Measurements from ENCODE around the gene ITGB8. TPM values are rescaled to one million over a fixed set of nuclear protein-coding genes. Genes with fewer than 3 reads are reported as not detected.
A peak's percentile ranks its signal among the peaks of the same experiment; 100 is the strongest.

Gene ITGB8
- total and polyA plus RNA-seq, 2 experiments from 2014 or later, result 0.71 to 3.0 TPM

DNA sequence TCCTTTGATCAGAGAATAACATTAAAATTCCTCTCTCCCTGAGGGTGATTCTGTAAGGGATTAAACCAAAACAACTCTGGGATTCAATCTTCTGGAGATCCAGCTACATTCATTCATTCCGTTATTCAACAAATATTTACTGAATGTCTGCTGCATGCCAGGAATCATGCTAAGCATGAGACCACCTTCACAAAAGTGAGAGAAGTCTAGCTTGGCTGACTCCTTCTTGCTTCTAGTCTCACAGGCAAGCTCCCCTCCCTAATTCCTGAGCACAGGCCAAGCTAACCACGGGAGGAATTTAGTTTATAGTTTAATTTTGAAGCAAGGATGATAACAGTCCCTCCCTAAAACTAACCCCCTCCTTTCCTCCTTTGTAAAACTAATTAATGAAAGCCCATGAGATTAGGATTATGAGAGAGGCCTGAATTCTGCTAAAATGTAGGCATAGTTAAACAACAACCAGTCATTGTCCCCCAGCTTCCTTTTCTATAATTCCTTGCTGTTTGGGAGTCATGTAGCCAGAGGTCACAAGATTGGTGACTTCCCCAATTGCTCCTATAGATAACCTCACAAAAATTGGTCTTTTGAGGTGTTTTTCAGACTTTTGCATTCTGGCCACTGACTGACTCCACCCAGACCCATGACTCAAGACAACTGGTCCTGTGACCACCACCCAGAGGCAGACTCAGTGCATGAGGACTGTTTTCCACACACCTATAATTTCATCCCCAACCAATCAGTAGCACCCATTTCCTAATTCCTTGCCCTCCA, 113.5 kb downstream of the ITGB8 start:
- H3F3A ChIP-seq (replicated peaks; ENCODE audit: low read depth), result no peaks in the 10 kb centered on the region
- H3K36me3 ChIP-seq (ENCODE audit: insufficient read depth), result no peaks in the 10 kb centered on the region
- H4K20me1 ChIP-seq (replicated peaks; ENCODE audit: insufficient read depth), result no peaks in the 10 kb centered on the region
- no peaks in the 10 kb centered on the region for H3K79me2 ChIP-seq (replicated peaks; ENCODE audit: insufficient read depth)
- no peak overlapping the region for H3K4me3 Mint-ChIP-seq
- no peaks in the 10 kb centered on the region; the same call in 2 of the 3 replicates for H3K9me3 Mint-ChIP-seq
- ATAC-seq, result no peak
- no peaks in the 10 kb centered on the region for H3K9me2 ChIP-seq (ENCODE audit: insufficient read depth)
- H3K4me2 ChIP-seq, result no peak overlapping the region
- H3K4me3 ChIP-seq, result no peak overlapping the region
- H3K27ac Mint-ChIP-seq, result peak overlapping the region; percentile 40; the same call in 1 of the 2 replicates
- H3K27me3 Mint-ChIP-seq (ENCODE audit: insufficient read depth, low read depth, poor library complexity), result peaks cover 1% of the 10 kb centered on the region
- peak overlapping the region; percentile 6; the same call in 1 of the 2 replicates for H2AFZ ChIP-seq
- H3K27ac ChIP-seq (ENCODE audit: low read depth), result no peak overlapping the region
- DNase-seq (ENCODE audit: low spot score), result no peak
- no peaks in the 10 kb centered on the region for H3K4me1 ChIP-seq (ENCODE audit: insufficient read depth)
- no peaks in the 10 kb centered on the region for H3K36me3 Mint-ChIP-seq (ENCODE audit: low read depth)
- no peaks in the 10 kb centered on the region for H3K27me3 ChIP-seq (ENCODE audit: insufficient read depth)
- TF ChIP-seq ZNF331 (CRISPR knock-in tag; IDR thresholded peaks at IDR 0.05; ENCODE audit: low read depth) (no peak), EZH2phosphoT487 (IDR thresholded peaks at IDR 0.05; ENCODE audit: unreplicated experiment) (no peak), STAT1 (IDR thresholded peaks at IDR 0.05; ENCODE audit: unreplicated experiment) (no peak), CREB1 (CRISPR knock-in tag; IDR thresholded peaks at IDR 0.05; ENCODE audit: low read depth) (no peak), JUNB (IDR thresholded peaks at IDR 0.05; ENCODE audit: unreplicated experiment) (no peak), CTCF (conservative IDR thresholded peaks at IDR 0.05; ENCODE audit: low read depth in 2 of 2) (no peak), NANOG (IDR thresholded peaks at IDR 0.05; ENCODE audit: borderline replicate concordance) (no peak), POLR2AphosphoS5 (IDR thresholded peaks at IDR 0.05; ENCODE audit: low read depth) (no peak), EZH2 (IDR thresholded peaks at IDR 0.05; ENCODE audit: low read depth, unreplicated experiment) (no peak)
- TF ChIP-seq, protein P1, sequence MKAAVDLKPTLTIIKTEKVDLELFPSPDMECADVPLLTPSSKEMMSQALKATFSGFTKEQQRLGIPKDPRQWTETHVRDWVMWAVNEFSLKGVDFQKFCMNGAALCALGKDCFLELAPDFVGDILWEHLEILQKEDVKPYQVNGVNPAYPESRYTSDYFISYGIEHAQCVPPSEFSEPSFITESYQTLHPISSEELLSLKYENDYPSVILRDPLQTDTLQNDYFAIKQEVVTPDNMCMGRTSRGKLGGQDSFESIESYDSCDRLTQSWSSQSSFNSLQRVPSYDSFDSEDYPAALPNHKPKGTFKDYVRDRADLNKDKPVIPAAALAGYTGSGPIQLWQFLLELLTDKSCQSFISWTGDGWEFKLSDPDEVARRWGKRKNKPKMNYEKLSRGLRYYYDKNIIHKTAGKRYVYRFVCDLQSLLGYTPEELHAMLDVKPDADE (IDR thresholded peaks at IDR 0.05), result no peak
- TF ChIP-seq, protein P2, sequence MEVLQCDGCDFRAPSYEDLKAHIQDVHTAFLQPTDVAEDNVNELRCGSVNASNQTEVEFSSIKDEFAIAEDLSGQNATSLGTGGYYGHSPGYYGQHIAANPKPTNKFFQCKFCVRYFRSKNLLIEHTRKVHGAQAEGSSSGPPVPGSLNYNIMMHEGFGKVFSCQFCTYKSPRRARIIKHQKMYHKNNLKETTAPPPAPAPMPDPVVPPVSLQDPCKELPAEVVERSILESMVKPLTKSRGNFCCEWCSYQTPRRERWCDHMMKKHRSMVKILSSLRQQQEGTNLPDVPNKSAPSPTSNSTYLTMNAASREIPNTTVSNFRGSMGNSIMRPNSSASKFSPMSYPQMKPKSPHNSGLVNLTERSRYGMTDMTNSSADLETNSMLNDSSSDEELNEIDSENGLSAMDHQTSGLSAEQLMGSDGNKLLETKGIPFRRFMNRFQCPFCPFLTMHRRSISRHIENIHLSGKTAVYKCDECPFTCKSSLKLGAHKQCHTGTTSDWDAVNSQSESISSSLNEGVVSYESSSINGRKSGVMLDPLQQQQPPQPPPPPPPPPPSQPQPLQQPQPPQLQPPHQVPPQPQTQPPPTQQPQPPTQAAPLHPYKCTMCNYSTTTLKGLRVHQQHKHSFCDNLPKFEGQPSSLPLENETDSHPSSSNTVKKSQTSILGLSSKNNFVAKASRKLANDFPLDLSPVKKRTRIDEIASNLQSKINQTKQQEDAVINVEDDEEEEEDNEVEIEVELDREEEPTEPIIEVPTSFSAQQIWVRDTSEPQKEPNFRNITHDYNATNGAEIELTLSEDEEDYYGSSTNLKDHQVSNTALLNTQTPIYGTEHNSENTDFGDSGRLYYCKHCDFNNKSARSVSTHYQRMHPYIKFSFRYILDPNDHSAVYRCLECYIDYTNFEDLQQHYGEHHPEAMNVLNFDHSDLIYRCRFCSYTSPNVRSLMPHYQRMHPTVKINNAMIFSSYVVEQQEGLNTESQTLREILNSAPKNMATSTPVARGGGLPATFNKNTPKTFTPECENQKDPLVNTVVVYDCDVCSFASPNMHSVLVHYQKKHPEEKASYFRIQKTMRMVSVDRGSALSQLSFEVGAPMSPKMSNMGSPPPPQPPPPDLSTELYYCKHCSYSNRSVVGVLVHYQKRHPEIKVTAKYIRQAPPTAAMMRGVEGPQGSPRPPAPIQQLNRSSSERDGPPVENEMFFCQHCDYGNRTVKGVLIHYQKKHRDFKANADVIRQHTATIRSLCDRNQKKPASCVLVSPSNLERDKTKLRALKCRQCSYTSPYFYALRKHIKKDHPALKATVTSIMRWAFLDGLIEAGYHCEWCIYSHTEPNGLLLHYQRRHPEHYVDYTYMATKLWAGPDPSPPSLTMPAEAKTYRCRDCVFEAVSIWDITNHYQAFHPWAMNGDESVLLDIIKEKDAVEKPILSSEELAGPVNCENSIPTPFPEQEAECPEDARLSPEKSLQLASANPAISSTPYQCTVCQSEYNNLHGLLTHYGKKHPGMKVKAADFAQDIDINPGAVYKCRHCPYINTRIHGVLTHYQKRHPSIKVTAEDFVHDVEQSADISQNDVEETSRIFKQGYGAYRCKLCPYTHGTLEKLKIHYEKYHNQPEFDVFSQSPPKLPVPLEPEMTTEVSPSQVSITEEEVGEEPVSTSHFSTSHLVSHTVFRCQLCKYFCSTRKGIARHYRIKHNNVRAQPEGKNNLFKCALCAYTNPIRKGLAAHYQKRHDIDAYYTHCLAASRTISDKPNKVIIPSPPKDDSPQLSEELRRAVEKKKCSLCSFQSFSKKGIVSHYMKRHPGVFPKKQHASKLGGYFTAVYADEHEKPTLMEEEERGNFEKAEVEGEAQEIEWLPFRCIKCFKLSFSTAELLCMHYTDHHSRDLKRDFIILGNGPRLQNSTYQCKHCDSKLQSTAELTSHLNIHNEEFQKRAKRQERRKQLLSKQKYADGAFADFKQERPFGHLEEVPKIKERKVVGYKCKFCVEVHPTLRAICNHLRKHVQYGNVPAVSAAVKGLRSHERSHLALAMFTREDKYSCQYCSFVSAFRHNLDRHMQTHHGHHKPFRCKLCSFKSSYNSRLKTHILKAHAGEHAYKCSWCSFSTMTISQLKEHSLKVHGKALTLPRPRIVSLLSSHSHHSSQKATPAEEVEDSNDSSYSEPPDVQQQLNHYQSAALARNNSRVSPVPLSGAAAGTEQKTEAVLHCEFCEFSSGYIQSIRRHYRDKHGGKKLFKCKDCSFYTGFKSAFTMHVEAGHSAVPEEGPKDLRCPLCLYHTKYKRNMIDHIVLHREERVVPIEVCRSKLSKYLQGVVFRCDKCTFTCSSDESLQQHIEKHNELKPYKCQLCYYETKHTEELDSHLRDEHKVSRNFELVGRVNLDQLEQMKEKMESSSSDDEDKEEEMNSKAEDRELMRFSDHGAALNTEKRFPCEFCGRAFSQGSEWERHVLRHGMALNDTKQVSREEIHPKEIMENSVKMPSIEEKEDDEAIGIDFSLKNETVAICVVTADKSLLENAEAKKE (CRISPR knock-in tag; IDR thresholded peaks at IDR 0.05), result no peak
- H3K4me1 Mint-ChIP-seq, result peaks cover 9% of the 10 kb centered on the region; the same call in 1 of the 3 replicates

All from GM23338 (cell line).